BE2C (cell line): Measurements from ENCODE around the gene YIPF2.

Source experiments
- DNase-seq: peaks from one replicate; pipeline ENCODE4 v3.0.0-alpha.2; 2020
- H3K27me3 ChIP-seq: fragments of 250-450 bp; sonication (Bioruptor Pico); 2 replicates; pipeline ENCODE4 v1.5.1; 2020; ENCODE audit warnings: mild to moderate bottlenecking
- H3K36me3 ChIP-seq: fragments of 250-450 bp; sonication (Bioruptor Pico); 2 replicates; pipeline ENCODE4 v1.5.1; 2020; ENCODE audit warnings: mild to moderate bottlenecking
- H3K4me1 ChIP-seq: fragments of 250-450 bp; sonication (Bioruptor Pico); 2 replicates; pipeline ENCODE4 v1.5.1; 2020
- H3K4me3 ChIP-seq: 2 replicates; pipeline ENCODE4 v1.5.1; 2011; ENCODE audit warnings: low read depth, low read length
- H3K9me3 ChIP-seq: fragments of 250-450 bp; sonication (Bioruptor Pico); 2 replicates; pipeline ENCODE4 v1.5.1; 2020
- TF ChIP-seq, protein P1 (sequence below): IDR thresholded peaks from 2 replicates; pipeline ENCODE4 v1.5.1; 2012; ENCODE audit warnings: mild to moderate bottlenecking, low read depth, low read length

Gene YIPF2

DNA sequence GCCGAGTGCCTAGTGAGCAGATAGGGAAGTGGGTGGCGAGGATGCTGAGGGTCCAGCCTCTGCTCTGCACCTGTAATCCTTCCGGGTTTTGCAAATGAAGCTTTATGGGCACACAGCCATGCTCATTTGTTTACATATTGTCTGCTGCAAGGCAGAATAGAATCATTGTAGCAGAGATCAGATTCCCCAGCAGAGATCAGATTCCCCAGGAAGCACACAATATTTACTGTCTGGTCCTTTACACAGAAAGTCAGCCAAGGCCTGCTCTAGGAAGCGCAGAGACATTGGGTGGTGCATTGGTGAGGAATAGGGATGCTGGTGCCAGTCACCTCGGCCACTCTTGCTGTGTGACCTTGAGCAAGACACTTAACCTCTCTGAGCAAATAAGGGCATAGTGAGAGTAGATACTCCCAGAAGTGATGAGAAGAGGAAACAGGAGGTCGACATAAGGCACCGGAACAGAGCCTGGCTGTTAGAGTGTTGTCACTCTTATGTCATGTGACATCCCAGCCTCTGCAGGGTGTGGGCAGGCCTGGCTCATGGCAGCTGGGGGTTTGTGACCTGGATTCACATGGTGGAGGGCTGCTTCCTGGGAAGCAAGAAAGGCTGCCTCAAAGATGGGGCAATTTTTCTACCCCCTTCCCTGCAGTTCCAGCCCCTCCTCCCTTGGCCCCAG, 31.4 kb downstream of the YIPF2 start:
- Histone ChIP-seq H3K4me1 (peaks cover 8% of the 10 kb centered on the region), H3K27me3 (no peaks in the 10 kb centered on the region), H3K36me3 (no peaks in the 10 kb centered on the region), H3K9me3 (no peaks in the 10 kb centered on the region), H3K4me3 (no peak overlapping the region)
- TF ChIP-seq, protein P1, sequence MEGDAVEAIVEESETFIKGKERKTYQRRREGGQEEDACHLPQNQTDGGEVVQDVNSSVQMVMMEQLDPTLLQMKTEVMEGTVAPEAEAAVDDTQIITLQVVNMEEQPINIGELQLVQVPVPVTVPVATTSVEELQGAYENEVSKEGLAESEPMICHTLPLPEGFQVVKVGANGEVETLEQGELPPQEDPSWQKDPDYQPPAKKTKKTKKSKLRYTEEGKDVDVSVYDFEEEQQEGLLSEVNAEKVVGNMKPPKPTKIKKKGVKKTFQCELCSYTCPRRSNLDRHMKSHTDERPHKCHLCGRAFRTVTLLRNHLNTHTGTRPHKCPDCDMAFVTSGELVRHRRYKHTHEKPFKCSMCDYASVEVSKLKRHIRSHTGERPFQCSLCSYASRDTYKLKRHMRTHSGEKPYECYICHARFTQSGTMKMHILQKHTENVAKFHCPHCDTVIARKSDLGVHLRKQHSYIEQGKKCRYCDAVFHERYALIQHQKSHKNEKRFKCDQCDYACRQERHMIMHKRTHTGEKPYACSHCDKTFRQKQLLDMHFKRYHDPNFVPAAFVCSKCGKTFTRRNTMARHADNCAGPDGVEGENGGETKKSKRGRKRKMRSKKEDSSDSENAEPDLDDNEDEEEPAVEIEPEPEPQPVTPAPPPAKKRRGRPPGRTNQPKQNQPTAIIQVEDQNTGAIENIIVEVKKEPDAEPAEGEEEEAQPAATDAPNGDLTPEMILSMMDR = no peak
- no peak for DNase-seq

- TF ChIP-seq, protein P1 = peak; percentile 27; the same call in 1 of the 2 replicates
- DNase-seq = no peak
Measured at GRCh38 chr19:10895920-10896319, 32.5 kb downstream of the YIPF2 start.

GRCh38 chr19:10895363-10895762, 33.1 kb downstream of the YIPF2 start:
- Histone ChIP-seq H3K4me3 (no peak overlapping the region), H3K4me1 (peaks cover 8% of the 10 kb centered on the region), H3K9me3 (no peaks in the 10 kb centered on the region), H3K36me3 (no peaks in the 10 kb centered on the region), H3K27me3 (no peaks in the 10 kb centered on the region)
- no peak for DNase-seq
- TF ChIP-seq, protein P1 = no peak

More at GRCh38 chr19:10895920-10896319, 32.5 kb downstream of the YIPF2 start:
- H3K27me3 ChIP-seq = no peaks in the 10 kb centered on the region
- peaks cover 8% of the 10 kb centered on the region for H3K4me1 ChIP-seq
- no peaks in the 10 kb centered on the region for H3K36me3 ChIP-seq
- no peak overlapping the region for H3K4me3 ChIP-seq
- no peaks in the 10 kb centered on the region for H3K9me3 ChIP-seq

GRCh38 chr19:10894911-10895213, 33.6 kb downstream of the YIPF2 start:
- no peaks in the 10 kb centered on the region for H3K36me3 ChIP-seq
- no peaks in the 10 kb centered on the region for H3K9me3 ChIP-seq
- peaks cover 8% of the 10 kb centered on the region for H3K4me1 ChIP-seq
- TF ChIP-seq, protein P1 = no peak
- DNase-seq = no peak
- H3K4me3 ChIP-seq = no peak overlapping the region
- H3K27me3 ChIP-seq = no peaks in the 10 kb centered on the region

- Histone ChIP-seq H3K4me1 (no peaks in the 10 kb centered on the region), H3K27me3 (no peaks in the 10 kb centered on the region), H3K36me3 (no peaks in the 10 kb centered on the region), H3K4me3 (no peak overlapping the region), H3K9me3 (no peaks in the 10 kb centered on the region)
- DNase-seq = no peak
- TF ChIP-seq, protein P1 = no peak
Measured at GRCh38 chr19:10892256-10892655, 36.2 kb downstream of the YIPF2 start.

- TF ChIP-seq, protein P1 = no peak
- H3K9me3 ChIP-seq = no peaks in the 10 kb centered on the region
- no peak for DNase-seq
- H3K4me1 ChIP-seq = no peaks in the 10 kb centered on the region
- H3K36me3 ChIP-seq = no peaks in the 10 kb centered on the region
- no peaks in the 10 kb centered on the region for H3K27me3 ChIP-seq
- H3K4me3 ChIP-seq = no peak overlapping the region
Measured at GRCh38 chr19:10891405-10892086, 36.9 kb downstream of the YIPF2 start.
